Caco-2 (cell line): ENCODE data around the gene PKIB. TPM values are rescaled to one million over a fixed set of nuclear protein-coding genes. Genes with fewer than 3 reads are reported as not detected.

Experiments used
- BruUV-seq: library from RNA; stranded (reverse); fragments of 400-500 nt; replicated peaks from 2 replicates; lab custom pipeline; 2021; lab: Mats Ljungman, UMichigan
- CTCF ChIA-PET: fragments of 300-600 bp; sonication (Branson Sonifier 250); formaldehyde crosslinking; loops from one replicate; lab custom pipeline; 2022; ENCODE audit warnings: antibody characterized with exemption; lab: Charles Lee
- POLR2A ChIA-PET: fragments of 300-600 bp; sonication (Branson Sonifier 250); formaldehyde crosslinking; loops from one replicate; lab custom pipeline; 2022; ENCODE audit warnings: antibody characterized with exemption; lab: Charles Lee
- DNase-seq, 2 experiments: peaks; one replicate each; pipeline versions ENCODE4 v3.0.0 to v3.0.0-alpha.2; 2020 to 2022
- H3K27me3 ChIP-seq: replicated peaks from 2 replicates; pipeline ENCODE4 v1.6.0; 2011; ENCODE audit warnings: low read length; ENCODE audit not compliant: control insufficient read depth, insufficient read depth
- H3K36me3 ChIP-seq: 2 replicates; pipeline ENCODE4 v1.5.1; 2011; ENCODE audit warnings: low read length; ENCODE audit not compliant: control insufficient read depth, insufficient read depth
- H3K4me1 ChIP-seq: fragments of 250-450 bp; sonication (Bioruptor Pico); 2 replicates; pipeline ENCODE4 v1.5.1; 2020; ENCODE audit warnings: mild to moderate bottlenecking
- H3K4me3 ChIP-seq: 2 replicates; pipeline ENCODE4 v1.5.1; 2011; ENCODE audit warnings: low read depth, mild to moderate bottlenecking, control low read depth, low read length
- H3K9me3 ChIP-seq: fragments of 250-450 bp; sonication (Bioruptor Pico); 2 replicates; pipeline ENCODE4 v1.5.1; 2020; ENCODE audit warnings: mild to moderate bottlenecking, moderate library complexity
- H3K27ac Mint-ChIP-seq: one replicate; pipeline ENCODE4 v1.8.0; 2022; ENCODE audit warnings: mixed read lengths; ENCODE audit not compliant: unreplicated experiment
- H3K27me3 Mint-ChIP-seq: one replicate; pipeline ENCODE4 v1.8.0; 2022; ENCODE audit warnings: mixed read lengths; ENCODE audit not compliant: insufficient read depth, unreplicated experiment
- H3K36me3 Mint-ChIP-seq: one replicate; pipeline ENCODE4 v1.8.0; 2022; ENCODE audit warnings: mild to moderate bottlenecking, mixed read lengths; ENCODE audit not compliant: insufficient read depth, unreplicated experiment
- H3K4me1 Mint-ChIP-seq: one replicate; pipeline ENCODE4 v1.8.0; 2022; ENCODE audit warnings: low read depth, mixed read lengths; ENCODE audit not compliant: unreplicated experiment
- H3K4me3 Mint-ChIP-seq: one replicate; pipeline ENCODE4 v1.8.0; 2022; ENCODE audit warnings: mild to moderate bottlenecking, moderate library complexity, mixed read lengths; ENCODE audit not compliant: unreplicated experiment
- H3K9me3 Mint-ChIP-seq: one replicate; pipeline ENCODE4 v1.8.0; 2022; ENCODE audit warnings: mixed read lengths; ENCODE audit not compliant: unreplicated experiment
- CTCF ChIP-seq, 2 experiments: fragments of 200-600 bp in 1 of 2; IDR thresholded peaks; 1 replicate in 1 of 2; 2 replicates in 1 of 2; pipeline versions ENCODE4 v1.5.1 to v1.8.0; 2011 to 2022; ENCODE audit warnings: antibody characterized with exemption in 1 of 2, control low read depth in 1 of 2, inconsistent platforms in 1 of 2, low read depth in 1 of 2, low read length in 1 of 2, mild to moderate bottlenecking in 1 of 2, moderate library complexity in 1 of 2; ENCODE audit not compliant: insufficient read depth in 1 of 2, severe bottlenecking in 1 of 2, unreplicated experiment in 1 of 2
- intact Hi-C: fragments of 100-400 bp; cut with micrococcal nuclease; formaldehyde crosslinking; loops from one replicate; pipeline ENCODE4 v1.10.0; 2022; ENCODE audit not compliant: unreplicated experiment
- total RNA-seq: library from RNA; stranded (reverse); gene quantifications from 2 replicates; pipeline ENCODE4 v1.2.3, GENCODE V29; 2022

Gene PKIB
- total RNA-seq, 1 experiment from 2014 or later: 18.6 TPM

GRCh38 chr6:122628714-122629113, 18.5 kb downstream of the PKIB start:
- no peak overlapping the region for H3K4me3 Mint-ChIP-seq
- POLR2A ChIA-PET: no interaction called here
- Histone ChIP-seq H3K4me3 (no peak overlapping the region), H3K27me3 (no peaks in the 10 kb centered on the region), H3K36me3 (no peaks in the 10 kb centered on the region), H3K4me1 (no peaks in the 10 kb centered on the region), H3K9me3 (no peaks in the 10 kb centered on the region)
- no peaks in the 10 kb centered on the region for H3K27me3 Mint-ChIP-seq
- intact Hi-C loops: no loop called here
- H3K9me3 Mint-ChIP-seq: no peaks in the 10 kb centered on the region
- no TSS peak for BruUV-seq
- CTCF ChIA-PET: no interaction called here
- no peak overlapping the region for H3K27ac Mint-ChIP-seq
- TF ChIP-seq CTCF (IDR thresholded peaks at IDR 0.05; ENCODE audit: insufficient read depth in 1 of 2, low read depth in 1 of 2, low read length in 1 of 2, severe bottlenecking in 1 of 2, unreplicated experiment in 1 of 2): no peak
- H3K36me3 Mint-ChIP-seq: no peaks in the 10 kb centered on the region
- no peak for DNase-seq
- no peaks in the 10 kb centered on the region for H3K4me1 Mint-ChIP-seq

- Mint-ChIP-seq H3K36me3 (no peaks in the 10 kb centered on the region), H3K4me3 (no peak overlapping the region), H3K4me1 (no peaks in the 10 kb centered on the region), H3K9me3 (no peaks in the 10 kb centered on the region), H3K27ac (no peak overlapping the region), H3K27me3 (no peaks in the 10 kb centered on the region)
- H3K4me3 ChIP-seq: no peak overlapping the region
- no peak for DNase-seq
- no peak for TF ChIP-seq CTCF (IDR thresholded peaks at IDR 0.05; ENCODE audit: insufficient read depth in 1 of 2, low read depth in 1 of 2, low read length in 1 of 2, severe bottlenecking in 1 of 2, unreplicated experiment in 1 of 2)
- POLR2A ChIA-PET: no interaction called here
- no peaks in the 10 kb centered on the region for H3K4me1 ChIP-seq
- CTCF ChIA-PET: interaction anchor here (0.7 kb wide), 1 partner anchor 21 kb away, joined by 3 read pairs; the partner anchor contains the start of gene PKIB
- BruUV-seq: no TSS peak
- no peaks in the 10 kb centered on the region for H3K9me3 ChIP-seq
- H3K27me3 ChIP-seq: no peaks in the 10 kb centered on the region
- intact Hi-C loops: no loop called here
- no peaks in the 10 kb centered on the region for H3K36me3 ChIP-seq
Observed at GRCh38 chr6:122631571-122632249, 21.5 kb downstream of the PKIB start.

GRCh38 chr6:122640366-122640765, 30.2 kb downstream of the PKIB start:
- no peak for DNase-seq
- H3K4me1 ChIP-seq: no peaks in the 10 kb centered on the region
- no peaks in the 10 kb centered on the region for H3K27me3 Mint-ChIP-seq
- TF ChIP-seq CTCF (IDR thresholded peaks at IDR 0.05; ENCODE audit: insufficient read depth in 1 of 2, low read depth in 1 of 2, low read length in 1 of 2, severe bottlenecking in 1 of 2, unreplicated experiment in 1 of 2): no peak
- no peaks in the 10 kb centered on the region for H3K36me3 Mint-ChIP-seq
- no peak overlapping the region for H3K4me3 ChIP-seq
- no peaks in the 10 kb centered on the region for H3K36me3 ChIP-seq
- no peaks in the 10 kb centered on the region for H3K9me3 ChIP-seq
- no peak overlapping the region for H3K4me3 Mint-ChIP-seq
- POLR2A ChIA-PET: no interaction called here
- CTCF ChIA-PET: interaction anchor here (0.6 kb wide), 1 partner anchor 27 kb away, joined by 3 read pairs; no protein-coding TSS in a partner anchor
- H3K27ac Mint-ChIP-seq: no peak overlapping the region
- peaks cover 4% of the 10 kb centered on the region for H3K4me1 Mint-ChIP-seq
- intact Hi-C loops: no loop called here
- no peaks in the 10 kb centered on the region for H3K27me3 ChIP-seq
- no TSS peak for BruUV-seq
- no peaks in the 10 kb centered on the region for H3K9me3 Mint-ChIP-seq
